ENCODE results near the gene TDP1.
"Not testable (repeated sequence)": the region's sequence is repeated elsewhere in the genome, so short reads cannot be mapped to it uniquely, and the experiment has no call there.

Gene TDP1

GRCh38 chr14:90056826-90057225 lies 101.1 kb downstream of the TDP1 start:
- no peak for DNase-seq

- no peak for DNase-seq
These were observed 103.2 kb downstream of the TDP1 start for GRCh38 chr14:90058876-90059458.

DNA sequence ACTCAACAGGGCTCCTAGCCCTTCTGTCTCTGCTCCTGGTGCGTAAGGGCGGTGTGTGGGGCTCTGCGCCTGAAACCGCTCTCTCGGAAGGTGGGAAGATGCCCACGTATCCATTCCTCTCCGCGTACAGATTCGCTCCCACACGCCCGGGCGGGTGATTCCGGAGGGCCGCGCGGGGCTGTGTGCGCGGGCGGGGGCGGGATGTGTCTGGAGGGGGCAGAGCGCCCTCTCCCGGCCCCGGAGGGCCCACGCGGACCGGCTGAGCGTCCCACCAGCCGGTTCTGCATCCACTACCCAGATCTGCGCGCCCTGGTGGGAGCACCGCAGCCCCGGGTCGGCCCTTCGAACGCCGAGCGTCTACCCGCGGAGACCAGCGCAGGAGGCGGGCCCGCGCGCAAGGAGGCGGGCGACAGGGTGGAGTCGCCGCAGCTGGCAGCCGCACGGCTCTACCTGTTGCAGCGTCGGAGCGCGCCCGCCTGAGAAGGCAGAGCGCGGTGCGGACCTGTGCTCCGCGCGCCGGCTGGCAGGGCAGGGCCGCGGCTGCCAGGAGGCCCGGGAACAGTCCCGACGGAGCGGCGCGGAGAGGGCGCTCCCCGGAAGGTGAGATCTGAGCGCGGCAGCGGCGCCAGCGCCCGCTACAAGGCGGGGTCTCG lies 104.7 kb downstream of the TDP1 start:
- no peak for DNase-seq

GRCh38 chr14:90060965-90061684 lies 105.4 kb downstream of the TDP1 start:
- DNase-seq: no peak

GRCh38 chr14:90061685-90062126 lies 106.0 kb downstream of the TDP1 start, which contains the start of gene KCNK13:
KCNK13 (plus strand) TSS chr14:90061994; CDS start chr14:90062206, 212 bp downstream.
- no peak for DNase-seq

DNA sequence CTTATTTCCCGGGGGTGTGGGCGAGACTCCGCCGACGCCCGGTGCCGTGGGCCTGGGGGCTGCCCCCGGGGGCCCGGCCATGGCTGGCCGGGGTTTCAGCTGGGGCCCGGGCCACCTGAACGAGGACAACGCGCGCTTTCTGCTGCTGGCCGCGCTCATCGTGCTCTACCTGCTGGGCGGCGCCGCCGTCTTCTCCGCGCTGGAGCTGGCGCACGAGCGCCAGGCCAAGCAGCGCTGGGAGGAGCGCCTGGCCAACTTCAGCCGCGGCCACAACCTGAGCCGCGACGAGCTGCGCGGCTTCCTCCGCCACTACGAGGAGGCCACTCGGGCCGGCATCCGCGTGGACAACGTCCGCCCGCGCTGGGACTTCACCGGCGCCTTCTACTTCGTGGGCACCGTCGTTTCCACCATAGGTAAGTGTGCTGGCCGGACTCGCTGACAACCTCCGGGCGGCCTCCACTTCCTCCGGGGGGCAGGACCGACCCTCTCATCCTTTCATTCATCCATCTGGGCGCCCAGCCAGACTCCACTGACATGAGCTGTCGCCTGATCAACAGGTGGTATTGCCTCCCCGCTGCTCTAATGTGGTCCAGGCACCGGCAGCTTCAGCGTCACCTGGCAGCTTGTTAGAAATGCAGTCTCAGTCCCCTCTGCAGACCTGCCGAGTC lies 106.5 kb downstream of the TDP1 start:
- DNase-seq: no peak

- no peak for DNase-seq
These were observed 107.3 kb downstream of the TDP1 start for GRCh38 chr14:90062822-90063539.

DNA sequence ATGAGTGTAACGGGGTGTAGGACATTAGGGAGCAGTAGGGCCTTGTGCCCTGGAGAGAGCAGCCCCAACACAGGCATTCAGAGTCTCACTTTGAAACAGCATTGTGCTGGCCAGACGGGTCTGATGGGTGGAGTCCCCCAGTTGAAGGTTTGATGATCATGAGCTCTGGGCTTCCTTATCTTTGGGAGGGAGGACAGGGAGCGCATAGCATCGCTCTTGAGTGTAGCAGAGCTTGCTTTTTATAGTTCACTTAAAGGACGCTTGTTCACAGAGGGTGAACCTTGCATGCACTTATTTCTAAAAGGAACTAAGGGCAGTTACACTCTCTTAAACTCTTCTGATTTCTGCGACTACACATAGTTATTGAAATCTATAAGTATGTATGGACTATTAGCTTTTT lies 116.6 kb downstream of the TDP1 start:
- DNase-seq: no peak

GRCh38 chr14:90079576-90079975 lies 123.8 kb downstream of the TDP1 start:
- no peak for DNase-seq

DNA sequence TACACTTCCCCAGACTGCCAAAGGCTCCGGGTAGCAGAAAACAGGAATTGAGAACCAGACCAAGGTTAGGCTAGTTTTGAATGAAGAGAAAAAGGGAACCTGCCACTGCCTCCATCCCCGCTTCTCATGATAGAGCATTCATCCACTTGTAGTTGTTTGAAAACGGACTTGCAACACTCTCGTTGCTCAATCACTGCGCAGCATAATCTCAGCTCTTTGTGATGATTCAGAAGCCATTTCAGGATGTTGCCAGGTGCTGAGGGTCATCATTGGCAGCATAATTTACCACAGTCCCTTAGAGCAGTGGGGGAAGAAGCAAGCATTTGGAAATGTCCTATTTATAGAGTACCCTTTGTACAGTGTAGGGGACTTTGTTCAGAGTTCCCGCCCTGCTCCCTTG lies 131.7 kb downstream of the TDP1 start:
- no peak for DNase-seq

GRCh38 chr14:90088176-90088575 lies 132.4 kb downstream of the TDP1 start:
- DNase-seq: no peak

DNA sequence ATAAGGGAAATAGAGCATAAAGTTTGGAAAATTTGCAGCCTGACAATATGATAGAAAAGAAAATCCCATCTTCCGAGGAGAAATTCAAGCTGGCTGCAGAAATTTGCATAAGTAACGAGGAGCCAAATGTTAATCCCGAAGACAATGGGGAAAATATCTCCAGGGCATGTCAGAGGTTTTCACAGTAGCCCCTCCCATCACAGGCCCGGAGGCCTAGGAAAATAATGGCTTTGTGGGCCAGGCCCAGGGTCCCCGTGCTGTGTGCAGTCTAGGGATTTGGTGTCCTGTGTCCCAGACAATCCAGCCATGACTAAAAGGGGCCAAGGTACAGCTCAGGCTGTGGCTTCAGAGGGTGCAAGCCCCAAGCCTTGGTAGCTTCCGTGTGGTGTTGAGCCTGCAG lies 133.8 kb downstream of the TDP1 start:
- DNase-seq: not testable (repeated sequence)

DNA sequence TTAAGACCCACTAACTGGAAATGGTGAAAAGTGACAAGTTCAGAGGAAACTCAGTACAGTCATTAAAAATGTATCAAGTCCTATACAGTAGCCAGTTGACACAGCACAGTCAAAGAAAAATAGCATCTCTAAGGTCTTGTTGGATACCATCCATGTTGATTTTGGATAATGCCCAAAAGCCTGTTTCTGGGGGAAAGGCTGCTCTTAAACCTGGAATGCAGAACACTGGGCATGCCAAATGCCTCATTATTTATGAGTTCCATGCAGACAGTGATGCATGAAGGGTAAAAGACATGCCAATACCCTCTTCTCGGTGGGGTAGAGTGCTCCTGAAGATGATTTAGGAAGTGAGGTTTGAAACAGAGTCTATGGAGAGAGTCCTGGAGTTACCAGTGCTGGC lies 135.7 kb downstream of the TDP1 start:
- DNase-seq: no peak

DNA sequence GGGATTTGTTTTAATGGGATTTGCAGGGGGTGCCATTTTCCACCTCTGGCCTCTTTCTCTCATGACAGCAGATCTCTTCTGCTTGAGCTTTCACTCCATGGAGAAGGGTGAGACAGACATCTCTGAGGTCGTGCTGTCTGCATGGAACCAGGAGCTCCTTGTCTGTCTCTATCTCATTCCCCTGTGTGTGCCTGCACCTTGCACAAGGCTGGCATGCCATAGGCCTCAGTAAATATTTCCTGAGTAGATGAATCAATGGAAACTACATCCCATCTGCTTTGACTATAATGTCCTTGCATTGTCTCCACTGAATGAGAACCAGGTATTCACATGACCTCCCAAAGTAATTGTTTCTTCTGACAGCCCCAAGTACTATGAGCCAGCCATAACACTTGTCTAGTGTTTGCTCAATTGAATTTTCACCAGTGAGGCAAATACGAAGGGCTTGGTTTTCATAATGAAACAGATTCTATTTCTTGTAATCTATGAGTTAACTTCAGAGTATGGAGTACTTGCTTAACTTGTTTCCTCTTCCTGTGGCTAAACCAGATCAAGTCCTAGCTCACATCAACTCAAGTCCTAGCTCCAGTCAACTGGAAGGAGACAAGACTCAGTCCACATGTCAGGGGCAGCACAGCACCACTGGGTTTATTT lies 138.3 kb downstream of the TDP1 start:
- no peak for DNase-seq

Data from activated effector memory CD4-positive, alpha-beta T cell treated with Interleukin-2 at 50 U/mL for 16 hours (primary cell).